Fibroblast of villous mesenchyme (primary cell): Measurements from ENCODE around the gene TAF4B. TPM values are rescaled to one million over a fixed set of nuclear protein-coding genes. Genes with fewer than 3 reads are reported as not detected.
"Not testable (repeated sequence)": the region's sequence is repeated elsewhere in the genome, so short reads cannot be mapped to it uniquely, and the experiment has no call there.

Source experiments
- DNase-seq: peaks from one replicate; pipeline ENCODE4 v3.0.0-alpha.2; 2010; ENCODE audit warnings: low read depth
- H3K4me3 ChIP-seq: 2 replicates; pipeline ENCODE4 v1.5.1; 2011; ENCODE audit warnings: low read depth, mild to moderate bottlenecking, low read length
- CTCF ChIP-seq: IDR thresholded peaks from 2 replicates; pipeline ENCODE4 v1.5.1; 2012; ENCODE audit warnings: low read depth, mild to moderate bottlenecking, low read length; ENCODE audit not compliant: insufficient read depth
- total RNA-seq: library from RNA; depleted of rRNA; stranded (reverse); fragments of >200 nt; gene quantifications from 2 replicates; pipeline ENCODE4 v1.2.3, GENCODE V29; 2012

TAF4B gene
- total RNA-seq, 1 donor, result 0.86 TPM

GRCh38 chr18:26432651-26433424 is 206.6 kb downstream of the TAF4B start:
- no peak for TF ChIP-seq CTCF
- no peak overlapping the region for H3K4me3 ChIP-seq
- DNase-seq, result no peak

GRCh38 chr18:26434887-26435286 is 208.6 kb downstream of the TAF4B start:
- TF ChIP-seq CTCF, result no peak
- DNase-seq, result peak; percentile 7
- H3K4me3 ChIP-seq, result no peak overlapping the region

- no peak overlapping the region for H3K4me3 ChIP-seq
- TF ChIP-seq CTCF, result no peak
These were observed 209.3 kb downstream of the TAF4B start for GRCh38 chr18:26435415-26436095.

GRCh38 chr18:26436176-26437051 is 210.2 kb downstream of the TAF4B start:
- no peak overlapping the region for H3K4me3 ChIP-seq
- DNase-seq, result peak; percentile 86
- no peak for TF ChIP-seq CTCF

More at GRCh38 chr18:26435415-26436095, 209.3 kb downstream of the TAF4B start:
- no peak for DNase-seq

GRCh38 chr18:26437634-26438033 is 211.4 kb downstream of the TAF4B start:
- DNase-seq, result not testable (repeated sequence)

GRCh38 chr18:26438980-26439379 is 212.7 kb downstream of the TAF4B start:
- DNase-seq, result no peak
- H3K4me3 ChIP-seq, result no peak overlapping the region
- TF ChIP-seq CTCF, result no peak

More at GRCh38 chr18:26437634-26438033, 211.4 kb downstream of the TAF4B start:
- H3K4me3 ChIP-seq, result not testable (repeated sequence)

GRCh38 chr18:26439537-26439936 is 213.3 kb downstream of the TAF4B start:
- TF ChIP-seq CTCF, result no peak
- H3K4me3 ChIP-seq, result no peak overlapping the region
- DNase-seq, result no peak
